ENCODE results near the gene SLC9A9. TPM values are rescaled to one million over a fixed set of nuclear protein-coding genes. Genes with fewer than 3 reads are reported as not detected.

Gene SLC9A9
- total RNA-seq, 4 donors from 2014 or later: 1.1 to 15.9 (median 9.7) TPM

DNA sequence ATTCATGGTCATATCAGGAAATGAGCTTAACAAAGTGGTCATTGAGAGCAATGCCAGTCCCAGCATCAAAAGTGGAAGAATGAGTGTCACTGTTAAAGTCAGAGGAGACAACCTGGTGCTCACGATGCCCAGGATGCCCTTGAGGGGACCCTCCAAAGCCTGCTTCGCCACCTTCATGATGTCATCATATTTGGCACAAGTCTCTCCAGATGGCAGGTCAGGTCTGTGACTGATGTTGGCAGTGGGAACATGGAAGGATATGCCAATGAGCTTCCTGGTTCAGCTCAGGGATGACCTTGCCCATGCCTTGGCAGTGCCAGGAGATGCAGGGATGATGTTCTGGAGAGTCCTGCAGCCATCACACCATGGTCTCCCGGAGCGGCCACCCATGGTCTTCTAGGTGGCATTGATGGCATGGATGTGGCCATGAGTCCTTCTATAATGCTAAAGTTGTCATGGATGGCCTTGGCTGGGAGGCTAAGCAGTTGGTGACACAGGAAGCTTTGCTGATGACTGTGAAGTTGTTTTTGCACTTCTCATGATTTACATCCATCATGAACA, 344.9 kb downstream of the SLC9A9 start:
- no peaks in the 10 kb centered on the region for H3K9me3 ChIP-seq
- H3K27ac ChIP-seq: no peak overlapping the region
- H3K36me3 ChIP-seq: no peaks in the 10 kb centered on the region
- H3K4me1 ChIP-seq: no peaks in the 10 kb centered on the region
- intact Hi-C loops (cut with DNase I; ENCODE audit: low total_unique reads) (no loop called here), in situ Hi-C loops (cut with MboI; ENCODE audit: low pct_ligation_motif_present in 1 of 4, low pct_unique_long_range_greater_than_20kb in 1 of 4, low sequenced_read_pairs in 3 of 4) (no loop called here)
- H3K27me3 ChIP-seq: no peaks in the 10 kb centered on the region
- H3K4me3 ChIP-seq: no peak overlapping the region
- no peak for DNase-seq
- 90% methylated on average over 2 of the region's 4 CpGs; no CpG with 5 or more reads in 1 of the 2 donors for WGBS, 2 donors (ENCODE audit: low coverage in 1 of 2)
- TF ChIP-seq POLR2AphosphoS5 (IDR thresholded peaks at IDR 0.05): no peak
- TF ChIP-seq POLR2A (IDR thresholded peaks at IDR 0.05): no peak
- no peak for TF ChIP-seq CTCF (IDR thresholded peaks at IDR 0.05)
- no peak for TF ChIP-seq EP300 (IDR thresholded peaks at IDR 0.05; ENCODE audit: low read depth)

DNA sequence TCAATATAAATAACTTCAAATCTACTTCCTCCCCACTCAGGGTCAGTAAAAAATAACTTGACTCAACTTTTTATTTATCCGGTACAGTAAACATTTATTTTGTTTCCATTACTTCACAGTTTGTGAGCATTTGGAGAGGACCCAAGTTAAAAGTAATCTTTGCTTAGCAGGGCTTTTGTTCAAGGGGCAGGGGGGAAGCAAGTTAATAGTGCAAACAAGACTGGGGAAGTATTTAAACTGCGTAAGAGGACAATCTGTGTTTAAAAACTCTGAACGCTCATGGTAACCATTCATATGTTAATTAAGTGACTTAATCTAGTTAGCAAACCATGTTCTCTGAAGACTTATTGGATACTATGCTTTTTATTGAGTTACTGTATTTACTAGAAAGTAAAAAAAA, 346.2 kb downstream of the SLC9A9 start:
- WGBS, 2 donors (ENCODE audit: low coverage in 1 of 2): 78 to 86% methylated on average over 3 of the region's 3 CpGs
- TF ChIP-seq EP300 (IDR thresholded peaks at IDR 0.05; ENCODE audit: low read depth): no peak
- TF ChIP-seq POLR2A (IDR thresholded peaks at IDR 0.05): no peak
- no peak for TF ChIP-seq CTCF (IDR thresholded peaks at IDR 0.05)
- TF ChIP-seq POLR2AphosphoS5 (IDR thresholded peaks at IDR 0.05): no peak
- Histone ChIP-seq H3K4me1 (no peaks in the 10 kb centered on the region), H3K36me3 (no peaks in the 10 kb centered on the region), H3K27ac (no peak overlapping the region), H3K9me3 (no peaks in the 10 kb centered on the region), H3K27me3 (no peaks in the 10 kb centered on the region), H3K4me3 (no peak overlapping the region)
- intact Hi-C loops (cut with DNase I; ENCODE audit: low total_unique reads): no loop called here
- DNase-seq: no peak
- in situ Hi-C loops (cut with MboI; ENCODE audit: low pct_ligation_motif_present in 1 of 4, low pct_unique_long_range_greater_than_20kb in 1 of 4, low sequenced_read_pairs in 3 of 4): no loop called here

GRCh38 chr3:143497382-143497781, 350.9 kb downstream of the SLC9A9 start:
- Histone ChIP-seq H3K27me3 (no peaks in the 10 kb centered on the region), H3K9me3 (no peaks in the 10 kb centered on the region), H3K4me1 (no peaks in the 10 kb centered on the region), H3K36me3 (no peaks in the 10 kb centered on the region), H3K4me3 (no peak overlapping the region), H3K27ac (no peak overlapping the region)
- no peak for DNase-seq
- TF ChIP-seq POLR2A (IDR thresholded peaks at IDR 0.05) (no peak), EP300 (IDR thresholded peaks at IDR 0.05; ENCODE audit: low read depth) (no peak), CTCF (IDR thresholded peaks at IDR 0.05) (no peak), POLR2AphosphoS5 (IDR thresholded peaks at IDR 0.05) (no peak)
- WGBS, 2 donors (ENCODE audit: low coverage in 1 of 2): 91 to 100% methylated on average over 3 of the region's 3 CpGs
- intact Hi-C loops (cut with DNase I; ENCODE audit: low total_unique reads) (no loop called here), in situ Hi-C loops (cut with MboI; ENCODE audit: low pct_ligation_motif_present in 1 of 4, low pct_unique_long_range_greater_than_20kb in 1 of 4, low sequenced_read_pairs in 3 of 4) (no loop called here)

DNA sequence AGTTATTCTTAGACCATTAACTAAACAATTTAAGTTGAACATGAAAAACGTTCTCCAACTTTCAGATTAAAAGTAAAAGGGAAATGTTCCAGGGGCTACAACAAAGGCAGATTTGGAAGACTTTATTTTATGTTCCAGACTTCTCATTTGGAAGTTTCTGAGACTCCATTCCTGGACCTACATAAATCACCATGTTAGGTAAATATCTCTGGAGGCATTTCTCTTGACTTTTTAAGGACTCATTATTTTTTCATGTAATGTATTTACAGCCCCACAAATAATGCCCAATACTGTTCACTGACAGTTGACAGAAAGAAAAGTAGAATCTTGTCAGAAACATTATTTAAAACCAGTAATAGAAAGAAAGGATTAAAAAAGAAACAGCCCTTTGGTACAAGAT, 352.1 kb downstream of the SLC9A9 start:
- no peaks in the 10 kb centered on the region for H3K36me3 ChIP-seq
- WGBS, 2 donors (ENCODE audit: low coverage in 1 of 2): 42 to 64% methylated on average over 1 of the region's 1 CpG
- no peaks in the 10 kb centered on the region for H3K27me3 ChIP-seq
- no peak for TF ChIP-seq CTCF (IDR thresholded peaks at IDR 0.05)
- no peak for TF ChIP-seq POLR2AphosphoS5 (IDR thresholded peaks at IDR 0.05)
- TF ChIP-seq EP300 (IDR thresholded peaks at IDR 0.05; ENCODE audit: low read depth): no peak
- no peak for TF ChIP-seq POLR2A (IDR thresholded peaks at IDR 0.05)
- no peak for DNase-seq
- no peak overlapping the region for H3K4me3 ChIP-seq
- H3K4me1 ChIP-seq: no peaks in the 10 kb centered on the region
- in situ Hi-C loops (cut with MboI; ENCODE audit: low pct_ligation_motif_present in 1 of 4, low pct_unique_long_range_greater_than_20kb in 1 of 4, low sequenced_read_pairs in 3 of 4): no loop called here
- H3K9me3 ChIP-seq: no peaks in the 10 kb centered on the region
- H3K27ac ChIP-seq: peak overlapping the region in 3 of 4 donors; percentile 5 to 34 (median 9)
- intact Hi-C loops (cut with DNase I; ENCODE audit: low total_unique reads): no loop called here

Measured in transverse colon (tissue), 4 donors.